Colonic mucosa (tissue), 4 donors: ENCODE data around the gene HOXB4. TPM values are rescaled to one million over a fixed set of nuclear protein-coding genes. Genes with fewer than 3 reads are reported as not detected.
A peak's percentile ranks its signal among the peaks of the same experiment; 100 is the strongest.

ENCODE experiments used
- DNase-seq: peaks from one replicate; pipeline ENCODE4 v3.0.0-alpha.2; 2020
- H3K27ac ChIP-seq: fragments of 200-600 bp; one replicate; pipeline ENCODE4 v1.8.0; 2021
- H3K27me3 ChIP-seq: fragments of 200-600 bp; one replicate; pipeline ENCODE4 v1.8.0; 2021
- H3K36me3 ChIP-seq: fragments of 200-600 bp; one replicate; pipeline ENCODE4 v1.8.0; 2021
- H3K4me1 ChIP-seq: fragments of 200-600 bp; one replicate; pipeline ENCODE4 v1.8.0; 2021; ENCODE audit warnings: mild to moderate bottlenecking
- H3K4me3 ChIP-seq: fragments of 200-600 bp; one replicate; pipeline ENCODE4 v1.8.0; 2021
- H3K9ac ChIP-seq, 2 donors: one replicate each; pipeline ENCODE4 v1.7.0; 2013; ENCODE audit warnings: control low read depth in 2 of 2, low read depth in 2 of 2, low read length in 2 of 2
- H3K9me3 ChIP-seq: fragments of 200-600 bp; one replicate; pipeline ENCODE4 v1.8.0; 2021
- CTCF ChIP-seq: fragments of 200-600 bp; IDR thresholded peaks from one replicate; pipeline ENCODE4 v1.8.0; 2022; ENCODE audit warnings: antibody characterized with exemption, mild to moderate bottlenecking
- intact Hi-C: fragments of 100-400 bp; cut with DNase I; formaldehyde crosslinking; loops from one replicate; pipeline ENCODE4 v1.14.1; 2022
- total RNA-seq, 2 donors: library from RNA; stranded (reverse); fragmentation: NEBNext Ultra II Directional in 1 of 2; extraction: Animal tissue kit (Norgen Biotek cat#: 25700) in 1 of 2; gene quantifications; one replicate each; pipeline ENCODE4 v1.2.1, GENCODE V29; 2021
- donor health status: healthy.
- donor health status: DM: no; HTN: no; CAD: no.
- donor health status: DM: no; HTN: no; CAD: no.

The HOXB4 gene
- total RNA-seq, 2 donors from 2014 or later = 2.5 to 4.7 TPM

GRCh38 chr17:48553190-48553547 lies 25.0 kb downstream of the HOXB4 start:
- H3K9ac ChIP-seq = peak overlapping the region in 1 of 2 donors; percentile 46
- DNase-seq = no peak
- no peak for TF ChIP-seq CTCF
- no peaks in the 10 kb centered on the region for H3K36me3 ChIP-seq
- no peaks in the 10 kb centered on the region for H3K27me3 ChIP-seq
- peaks cover 12% of the 10 kb centered on the region for H3K4me1 ChIP-seq
- no peaks in the 10 kb centered on the region for H3K9me3 ChIP-seq
- intact Hi-C loops = no loop called here
- H3K4me3 ChIP-seq = no peak overlapping the region
- H3K27ac ChIP-seq = peak overlapping the region; percentile 27

GRCh38 chr17:48552466-48553189 lies 25.5 kb downstream of the HOXB4 start:
- TF ChIP-seq CTCF = no peak
- no peaks in the 10 kb centered on the region for H3K36me3 ChIP-seq
- H3K4me3 ChIP-seq = no peak overlapping the region
- no peaks in the 10 kb centered on the region for H3K9me3 ChIP-seq
- intact Hi-C loops = no loop called here
- peak overlapping the region; percentile 27 for H3K27ac ChIP-seq
- H3K9ac ChIP-seq = peak overlapping the region in 1 of 2 donors; percentile 46
- no peak for DNase-seq
- H3K27me3 ChIP-seq = no peaks in the 10 kb centered on the region
- peaks cover 13% of the 10 kb centered on the region for H3K4me1 ChIP-seq

- Histone ChIP-seq H3K27ac (peak overlapping the region; percentile 27), H3K27me3 (no peaks in the 10 kb centered on the region), H3K4me3 (no peak overlapping the region), H3K9me3 (no peaks in the 10 kb centered on the region), H3K9ac (no peak overlapping the region), H3K4me1 (peaks cover 14% of the 10 kb centered on the region), H3K36me3 (no peaks in the 10 kb centered on the region)
- DNase-seq = no peak
- intact Hi-C loops = no loop called here
- no peak for TF ChIP-seq CTCF
Observed at GRCh38 chr17:48551596-48552465, 26.3 kb downstream of the HOXB4 start.

- TF ChIP-seq CTCF = no peak
- Histone ChIP-seq H3K4me1 (peaks cover 14% of the 10 kb centered on the region), H3K27ac (peak overlapping the region; percentile 5), H3K36me3 (no peaks in the 10 kb centered on the region), H3K4me3 (no peak overlapping the region), H3K9me3 (no peaks in the 10 kb centered on the region), H3K27me3 (no peaks in the 10 kb centered on the region), H3K9ac (no peak overlapping the region)
- DNase-seq = no peak
- intact Hi-C loops = no loop called here
Observed at GRCh38 chr17:48551214-48551555, 27.0 kb downstream of the HOXB4 start.

GRCh38 chr17:48550502-48551213 lies 27.5 kb downstream of the HOXB4 start:
- no peak overlapping the region for H3K4me3 ChIP-seq
- peak overlapping the region in 1 of 2 donors; percentile 15 for H3K9ac ChIP-seq
- H3K27me3 ChIP-seq = no peaks in the 10 kb centered on the region
- no peaks in the 10 kb centered on the region for H3K9me3 ChIP-seq
- no peak overlapping the region for H3K27ac ChIP-seq
- intact Hi-C loops = no loop called here
- no peaks in the 10 kb centered on the region for H3K36me3 ChIP-seq
- DNase-seq = no peak
- no peak for TF ChIP-seq CTCF
- peaks cover 9% of the 10 kb centered on the region for H3K4me1 ChIP-seq
